CD4-positive, alpha-beta T cell treated with Interleukin-6 at 100 ng/mL for 8 hours (primary cell): ENCODE data around the gene CELF1.

ENCODE experiments used
- DNase-seq: peaks from one replicate; pipeline ENCODE4 v3.0.0-alpha.2; 2020; ENCODE audit warnings: mixed read lengths, low spot score

Gene CELF1

DNA sequence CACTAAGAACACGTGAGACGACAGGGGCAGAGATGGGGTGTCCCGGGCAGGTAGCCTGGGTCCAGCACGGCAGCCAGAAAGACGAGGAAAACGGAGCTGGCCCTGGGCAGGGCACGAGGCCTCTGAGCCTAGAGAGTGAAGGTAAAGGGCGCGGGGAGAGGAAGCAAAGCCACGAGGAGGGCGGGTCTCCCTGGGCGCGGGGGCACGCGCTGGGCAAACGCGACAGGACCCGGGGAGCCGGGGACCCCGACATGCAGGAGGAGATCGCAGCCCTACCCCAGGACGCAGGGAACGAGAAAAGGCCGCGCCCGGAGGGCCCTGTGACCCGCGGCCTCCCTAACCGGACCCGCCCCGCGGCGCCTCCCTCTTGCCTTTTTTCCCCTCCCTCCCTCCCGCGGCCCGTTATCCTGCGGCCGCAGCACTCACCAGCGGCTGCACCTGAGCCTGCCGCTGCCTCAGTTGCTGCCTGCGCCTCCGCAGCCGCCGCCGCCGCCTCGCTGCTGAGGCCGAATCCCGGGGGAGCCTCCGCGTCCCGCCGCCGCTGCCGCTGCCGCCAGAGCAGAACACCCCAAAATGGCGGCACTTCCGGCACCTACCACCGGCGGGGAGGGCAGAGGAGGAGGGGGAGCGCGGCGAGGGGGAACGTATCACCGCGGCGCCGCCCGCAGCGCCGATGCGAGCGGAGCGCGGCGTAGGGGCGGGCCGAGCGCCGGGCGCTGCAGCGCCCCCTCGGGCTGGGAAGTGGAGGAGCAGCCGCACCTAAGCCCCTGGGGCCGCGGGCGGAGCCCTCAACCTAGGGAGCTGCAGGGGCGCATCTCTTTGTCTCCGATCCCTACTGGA lies at the start of gene CELF1:
TSS of gene CELF1 (minus strand) at position 567 of the 840 bp plus-strand sequence. CDS start 53,609 bp downstream, outside the sequence.
- peak; percentile 89 for DNase-seq

- no peak for DNase-seq
Measured at GRCh38 chr11:47599902-47600301, 47.0 kb upstream of the CELF1 start.

DNA sequence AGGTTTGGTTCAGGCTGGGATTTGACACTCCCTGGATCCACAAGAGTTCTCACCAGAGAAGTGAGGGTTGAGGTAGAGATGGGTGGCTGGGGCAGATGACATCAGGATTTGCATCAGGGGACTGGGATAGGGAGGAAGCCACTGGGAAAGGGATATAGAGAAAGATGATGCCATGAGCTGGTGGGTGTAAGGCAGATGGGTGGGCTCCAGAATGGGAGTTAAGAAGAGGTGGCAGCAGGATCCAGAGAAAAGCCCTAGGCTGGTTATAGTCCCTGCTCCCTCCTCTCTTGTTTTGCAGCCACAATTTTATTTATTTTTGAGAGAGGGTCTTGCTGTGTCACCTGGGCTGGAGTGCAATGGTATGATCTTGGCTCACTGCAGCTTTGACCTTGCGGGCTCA lies 43.0 kb upstream of the CELF1 start:
- no peak for DNase-seq

DNA sequence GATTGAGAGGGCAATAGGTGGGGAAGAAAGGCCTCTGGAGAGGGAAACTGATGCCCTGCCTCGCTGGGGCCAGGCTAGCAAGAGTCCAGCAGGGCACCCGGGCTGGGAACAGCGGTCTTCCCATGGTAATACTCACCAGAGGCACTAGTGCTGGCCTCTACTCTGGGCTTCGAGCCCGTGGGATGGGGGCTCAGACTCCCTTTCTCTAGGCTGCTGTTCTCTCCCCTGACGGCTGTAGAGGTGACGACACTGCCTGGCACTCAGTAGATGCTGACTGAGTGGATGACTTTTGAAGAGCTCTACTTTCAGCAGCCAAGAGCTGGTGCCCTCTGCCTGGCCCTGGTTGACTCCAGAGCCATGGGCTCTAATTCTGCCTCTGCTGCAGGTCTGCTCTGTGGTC lies 42.1 kb upstream of the CELF1 start:
- DNase-seq: no peak

DNA sequence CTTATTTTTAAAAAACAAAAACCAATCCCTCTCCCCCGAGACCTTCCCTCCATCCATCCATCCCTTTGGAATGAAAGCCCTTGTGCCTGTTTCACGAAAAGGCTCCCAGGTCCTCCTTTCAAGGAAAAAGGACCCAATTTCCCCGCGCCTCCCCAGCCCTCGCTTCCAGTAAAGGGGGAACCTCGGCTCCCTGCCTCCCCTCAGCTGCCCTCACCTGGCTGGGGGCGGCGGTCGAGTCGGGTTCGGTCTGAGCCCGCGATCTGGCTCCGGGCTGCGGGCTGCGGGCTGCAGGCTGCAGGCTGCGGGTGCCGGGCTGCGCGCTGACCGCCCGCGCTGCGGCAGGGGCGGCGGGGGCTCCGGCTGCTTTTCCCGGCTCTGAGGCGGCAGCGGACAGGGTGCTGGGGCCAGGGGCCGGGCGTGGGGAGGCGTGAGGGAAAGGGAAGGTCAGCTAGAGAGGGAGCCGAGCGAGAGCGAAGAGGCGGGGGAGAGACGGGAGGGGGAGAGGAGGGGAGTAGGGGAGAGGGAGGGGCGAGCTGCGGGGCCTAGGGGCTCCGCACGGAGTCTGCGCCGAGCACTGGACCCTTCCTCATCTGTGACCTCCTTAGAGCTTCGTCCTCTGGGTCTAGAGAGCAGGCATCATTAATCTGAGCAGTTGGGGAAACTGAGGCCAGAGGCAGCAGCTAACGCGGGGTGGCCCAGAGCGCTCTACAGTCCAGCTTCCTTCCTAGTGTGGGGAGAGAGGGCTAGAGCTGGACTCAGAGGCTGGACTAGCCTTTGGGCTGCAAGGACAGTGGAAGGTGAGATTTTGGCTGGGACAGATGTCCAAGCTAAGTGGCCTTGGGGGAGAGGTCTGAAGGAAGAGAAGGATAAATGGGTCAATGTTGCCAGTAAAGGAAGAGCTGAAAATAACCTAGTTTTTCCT lies 41.3 kb upstream of the CELF1 start, which contains the start of gene C1QTNF4:
TSS of gene C1QTNF4 (minus strand) at position 478 of the 922 bp plus-strand sequence. CDS start 3,601 bp downstream, outside the sequence.
- no peak for DNase-seq

- no peak for DNase-seq
Measured at GRCh38 chr11:47593492-47593933, 40.6 kb upstream of the CELF1 start.

- no peak for DNase-seq
Measured at GRCh38 chr11:47592970-47593369, 40.0 kb upstream of the CELF1 start.

DNA sequence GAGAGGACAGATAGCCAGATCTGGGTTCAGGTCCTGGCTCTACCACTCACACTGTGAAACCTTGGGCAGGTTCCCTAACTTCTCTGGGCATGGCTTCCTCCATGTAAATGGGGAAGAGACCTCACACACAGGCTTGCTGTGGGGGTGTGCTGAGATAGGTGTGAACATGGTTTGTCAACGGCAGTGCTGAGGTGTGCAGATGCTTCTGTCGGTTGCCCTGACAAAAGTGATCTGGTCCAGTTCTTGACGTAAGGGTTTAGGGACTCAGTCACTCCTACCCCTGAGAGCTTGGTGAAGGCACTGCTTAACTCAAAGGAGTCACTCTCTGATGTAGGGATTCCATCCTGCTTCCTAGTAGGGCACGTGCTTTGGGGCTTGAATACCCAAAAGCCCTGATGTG lies 39.3 kb upstream of the CELF1 start:
- DNase-seq: no peak

DNA sequence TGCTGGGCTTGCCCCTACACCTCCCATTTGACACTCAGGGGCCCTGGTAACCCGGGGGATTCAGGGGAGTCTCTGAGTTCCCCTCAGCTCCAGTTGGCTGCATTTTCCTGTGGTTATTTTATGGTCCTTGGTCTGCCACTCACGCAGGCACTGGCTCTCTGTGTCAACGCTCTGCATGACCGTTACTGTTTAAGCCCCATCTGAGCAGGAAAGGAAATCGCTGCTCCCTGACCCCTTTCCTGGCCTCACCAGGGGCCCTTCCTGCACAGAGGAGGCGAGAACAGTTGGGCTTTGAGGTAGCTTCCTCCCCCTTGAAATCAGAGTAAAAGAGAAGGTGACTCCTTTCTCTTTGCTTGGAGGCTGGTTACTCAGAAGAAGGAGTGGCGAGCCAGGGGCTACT lies 38.8 kb upstream of the CELF1 start:
- no peak for DNase-seq

- DNase-seq: no peak
Measured at GRCh38 chr11:47589977-47590861, 37.3 kb upstream of the CELF1 start.

GRCh38 chr11:47589584-47589976 lies 36.6 kb upstream of the CELF1 start:
- DNase-seq: no peak

DNA sequence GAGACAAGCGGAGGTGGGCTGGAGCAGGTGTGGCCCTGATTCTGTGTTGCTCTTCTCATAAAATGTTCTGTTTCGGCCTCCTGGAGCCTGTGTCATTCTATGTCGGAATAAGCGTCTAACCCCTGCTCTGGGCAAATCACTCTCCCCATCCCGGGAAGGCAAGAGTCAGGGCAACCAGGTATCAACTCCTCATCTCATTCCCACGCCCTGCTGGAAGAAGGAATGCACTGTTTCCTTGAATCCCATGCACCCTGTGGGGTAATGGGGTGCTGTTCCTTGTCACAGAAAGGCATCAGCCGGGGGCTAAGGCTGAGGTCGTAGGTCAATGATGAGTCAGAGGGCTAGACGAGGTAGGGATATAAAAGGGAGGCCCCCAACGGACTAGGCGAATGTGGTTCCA lies 36.2 kb upstream of the CELF1 start:
- no peak for DNase-seq

DNA sequence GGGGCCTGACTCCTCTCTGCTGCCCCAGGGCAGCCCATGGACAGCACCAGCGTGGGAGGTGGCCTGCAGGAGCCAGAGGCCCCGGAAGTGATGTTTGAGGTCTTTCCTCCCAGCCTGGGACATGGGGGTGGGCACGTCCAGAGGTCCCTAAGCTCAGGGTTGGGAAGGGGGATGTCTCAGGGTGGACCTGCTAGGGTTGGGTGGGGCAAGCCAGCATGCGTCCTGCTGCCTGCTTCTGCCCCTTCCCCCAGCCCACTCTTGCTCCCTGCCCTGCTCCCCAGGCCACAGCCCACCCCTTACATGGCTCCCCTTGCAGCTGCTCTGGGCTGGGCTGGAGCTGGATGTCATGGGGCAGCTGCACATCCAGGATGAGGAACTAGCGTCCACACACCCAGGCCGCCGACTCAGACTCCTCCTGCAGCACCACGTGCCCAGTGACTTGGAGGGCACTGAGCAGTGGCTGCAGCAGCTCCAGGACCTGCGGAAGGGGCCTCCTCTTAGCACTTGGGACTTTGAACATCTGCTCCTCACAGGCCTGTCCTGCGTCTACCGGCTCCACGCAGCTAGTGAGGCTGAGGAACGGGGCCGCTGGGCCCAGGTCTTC lies 34.9 kb upstream of the CELF1 start:
- DNase-seq: no peak

DNA sequence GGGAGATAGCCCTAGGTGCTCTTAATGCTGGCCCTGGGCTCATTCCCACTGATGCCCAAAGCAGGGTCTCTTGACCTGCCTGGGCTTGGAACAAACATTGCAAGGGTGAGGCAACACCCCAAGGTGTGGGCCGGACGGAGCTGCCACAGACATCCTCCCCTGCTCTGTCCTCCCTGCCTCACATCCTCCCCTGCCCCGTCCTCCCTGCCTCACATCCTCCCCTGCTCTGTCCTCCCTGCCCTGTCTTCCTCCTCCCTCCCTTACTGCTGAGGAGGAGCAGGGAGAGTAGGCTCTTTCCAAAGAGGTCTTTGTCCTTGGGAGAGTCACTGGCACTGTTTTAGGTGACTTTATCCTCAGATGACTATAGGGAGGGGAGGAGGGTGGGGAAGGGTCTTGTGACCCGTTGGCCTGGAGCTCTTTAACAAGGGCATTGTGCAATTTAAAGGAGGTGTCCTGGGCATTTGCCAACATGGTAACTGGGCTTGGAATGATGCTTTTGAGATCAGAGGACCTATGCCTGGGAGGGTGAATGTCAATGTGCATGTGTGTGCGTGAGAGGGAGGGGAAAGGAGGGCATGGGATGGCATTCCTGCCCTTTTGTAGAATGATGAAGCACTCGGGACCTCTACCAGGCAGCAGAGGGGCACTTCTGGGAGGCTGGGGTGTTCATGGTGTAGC lies 34.2 kb upstream of the CELF1 start:
- no peak for DNase-seq

DNA sequence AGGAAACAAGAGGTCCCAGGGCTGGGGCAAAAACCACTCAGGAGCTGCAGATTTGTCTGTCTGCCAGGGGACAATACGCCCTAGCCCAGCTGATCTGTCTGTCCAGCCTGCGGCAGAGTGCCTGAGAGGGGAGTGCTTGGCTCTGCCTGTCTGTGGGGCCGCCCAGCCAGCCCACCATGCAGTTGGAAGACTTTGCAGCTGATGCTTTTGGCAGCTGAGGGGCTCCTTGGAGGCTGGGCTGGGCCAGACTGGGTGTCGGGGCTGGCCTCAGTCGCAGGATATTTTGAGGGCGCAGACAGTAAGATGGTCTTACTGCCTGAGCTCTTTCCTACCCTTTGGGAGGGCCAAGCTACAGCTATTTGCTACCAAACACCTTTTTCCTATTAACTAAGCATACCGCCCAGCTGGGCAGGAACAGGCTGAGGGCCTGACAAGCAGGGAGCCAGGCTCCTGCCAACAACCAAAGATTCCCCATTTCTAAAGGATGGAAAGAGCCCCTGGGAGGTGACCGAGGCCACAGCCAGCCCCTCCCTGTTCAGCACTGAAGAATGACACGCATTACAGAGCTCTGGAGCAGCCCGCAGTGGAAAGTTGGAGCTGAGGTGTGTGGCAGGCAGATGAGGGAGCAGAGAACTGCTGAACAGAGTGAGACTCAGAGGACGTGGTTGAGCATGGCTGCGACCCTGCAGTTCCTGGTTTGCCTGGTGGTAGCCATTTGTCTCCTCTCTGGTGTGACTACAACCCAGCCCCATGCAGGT lies 33.3 kb upstream of the CELF1 start, which contains the start of gene FAM180B:
TSS of gene FAM180B (plus strand) at position 581 of the 758 bp plus-strand sequence. CDS start at position 672, 91 bp downstream.
- DNase-seq: no peak

- DNase-seq: no peak
Measured at GRCh38 chr11:47583844-47584243, 30.9 kb upstream of the CELF1 start.

GRCh38 chr11:47578524-47579494 lies 25.9 kb upstream of the CELF1 start, which contains the start of the genes KBTBD4 and NDUFS3:
TSS of gene KBTBD4 (minus strand) at chr11:47578970. CDS start at chr11:47578951, 19 bp downstream.
TSS of gene NDUFS3 (plus strand) at chr11:47579074. CDS start at chr11:47579092, 18 bp downstream.
- peak; percentile 82 for DNase-seq

- no peak for DNase-seq
Measured at GRCh38 chr11:47577460-47578041, 24.6 kb upstream of the CELF1 start.
